HG02884 (cell line): Measurements from ENCODE around the gene ASRGL1.

Experiments
- ATAC-seq: cut with Tn5 transposase; IDR thresholded peaks from one replicate; pipeline ENCODE4 v1.9.1; 2021; ENCODE audit warnings: mild to moderate bottlenecking, moderate library complexity; ENCODE audit not compliant: unreplicated experiment

The ASRGL1 gene

DNA sequence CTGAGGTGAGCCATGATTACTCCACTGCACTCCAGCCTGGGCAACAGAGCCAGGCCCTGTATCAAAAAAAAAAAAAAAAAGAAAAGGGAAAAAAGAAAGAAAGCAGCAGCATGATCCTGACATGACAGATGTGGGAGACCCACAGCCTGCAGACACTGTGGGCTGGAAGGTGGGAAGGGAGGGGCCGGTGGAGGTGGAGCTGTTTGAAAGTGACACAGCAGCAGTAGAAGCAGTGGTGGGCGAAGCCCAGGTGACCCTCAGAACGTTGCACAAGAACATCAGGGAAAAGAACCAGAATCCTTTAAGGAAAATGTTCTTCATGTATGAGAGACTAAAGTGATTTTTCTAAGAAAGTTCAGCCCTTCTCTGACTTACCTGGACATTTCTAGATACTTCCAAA is 55.3 kb downstream of the ASRGL1 start:
- ATAC-seq: no peak

GRCh38 chr11:62393061-62393611 is 55.9 kb downstream of the ASRGL1 start:
- ATAC-seq: no peak

GRCh38 chr11:62393735-62394134 is 56.5 kb downstream of the ASRGL1 start:
- ATAC-seq: no peak

DNA sequence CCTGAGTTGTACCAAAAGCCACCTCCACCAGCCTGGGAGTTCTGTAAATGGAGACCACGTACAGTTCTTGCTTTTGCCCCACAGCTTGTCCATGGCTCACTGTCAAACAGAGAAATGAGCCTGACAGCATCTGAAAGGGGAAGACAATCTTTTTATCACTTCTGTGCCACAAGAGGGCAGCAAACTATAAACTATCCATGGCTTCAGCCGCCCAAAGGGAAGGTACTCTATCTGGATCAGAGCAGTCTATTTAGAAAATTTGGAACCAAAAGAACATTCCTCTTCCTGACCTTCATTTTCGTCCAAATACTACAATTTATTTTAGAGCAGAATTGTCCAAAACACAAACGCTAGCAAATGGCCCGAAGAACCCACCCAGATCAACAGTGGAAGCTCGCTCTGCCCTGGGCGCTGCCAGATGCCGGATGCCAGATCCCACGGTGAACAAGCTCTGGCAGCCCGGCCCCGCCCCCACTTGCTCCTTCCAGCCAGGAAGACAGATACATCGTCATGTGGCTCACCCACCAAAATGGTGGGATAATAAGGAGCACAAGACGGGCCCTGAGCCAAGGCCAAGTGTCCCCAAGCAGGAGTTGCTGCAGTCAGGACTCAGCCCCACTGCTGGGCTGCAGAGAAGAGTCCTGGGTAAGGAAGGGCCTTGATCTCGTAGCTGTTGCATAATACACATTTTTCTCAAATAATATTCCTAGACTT is 57.7 kb downstream of the ASRGL1 start:
- no peak for ATAC-seq

GRCh38 chr11:62395885-62396551 is 58.8 kb downstream of the ASRGL1 start:
- no peak for ATAC-seq

- ATAC-seq: no peak
Observed at GRCh38 chr11:62398011-62398994, 61.1 kb downstream of the ASRGL1 start.

DNA sequence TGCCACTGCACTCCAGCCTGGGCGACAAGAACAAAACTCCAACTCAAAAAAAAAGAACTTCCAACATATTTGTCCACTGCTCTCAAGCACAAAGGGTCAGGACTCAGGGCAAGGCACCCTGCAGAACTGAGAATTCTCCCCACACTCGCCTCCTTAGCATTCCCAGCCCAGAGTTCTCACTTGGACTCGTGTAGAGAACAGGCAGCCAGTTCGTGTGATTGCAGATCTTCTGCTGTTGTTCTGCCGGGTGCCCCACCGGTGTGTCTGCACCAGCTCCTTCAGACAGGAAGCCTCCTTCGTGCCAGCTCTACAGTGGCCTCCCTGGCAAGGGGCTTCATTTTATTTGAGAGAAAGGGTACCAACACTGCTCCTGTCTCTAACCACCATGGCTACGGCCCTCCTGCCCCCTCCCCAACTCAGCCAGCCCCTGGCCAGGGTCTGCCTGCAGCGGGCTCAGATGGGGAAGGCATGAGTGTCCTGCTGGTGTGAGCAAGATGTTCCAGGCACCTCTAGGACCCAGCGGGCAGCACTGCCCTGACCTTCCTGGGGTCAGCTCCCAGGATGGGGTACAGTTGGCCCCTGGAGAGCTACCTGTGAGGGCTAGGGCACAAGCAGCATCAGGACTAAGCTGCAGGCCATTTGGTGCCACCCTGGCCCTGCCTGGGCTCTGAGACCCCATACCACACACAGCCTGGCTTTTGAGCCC is 62.1 kb downstream of the ASRGL1 start:
- no peak for ATAC-seq

- ATAC-seq: no peak
Observed at GRCh38 chr11:62399878-62400266, 62.6 kb downstream of the ASRGL1 start.

GRCh38 chr11:62400281-62400680 is 63.0 kb downstream of the ASRGL1 start:
- ATAC-seq: no peak

- ATAC-seq: no peak
Observed at GRCh38 chr11:62400760-62401159, 63.5 kb downstream of the ASRGL1 start.

DNA sequence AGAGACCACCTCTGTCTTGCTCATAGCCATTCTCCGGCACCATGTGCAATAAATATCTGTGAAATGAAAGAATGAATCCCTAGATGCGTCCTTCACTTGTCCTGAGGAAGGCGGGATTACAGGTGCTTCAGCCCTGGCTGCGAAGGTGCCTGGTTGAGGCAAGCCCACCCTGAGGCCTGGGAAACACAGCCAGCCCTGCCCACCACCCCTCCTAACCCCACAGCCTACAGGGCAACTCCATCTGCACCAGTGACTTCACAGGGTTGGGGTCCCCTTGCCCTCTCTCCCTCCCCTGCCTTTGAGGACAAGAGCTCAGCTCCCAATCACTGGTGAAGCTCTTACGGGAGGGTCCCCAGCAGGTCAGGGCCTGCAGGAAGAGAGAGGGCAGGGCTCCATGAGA is 64.1 kb downstream of the ASRGL1 start:
- no peak for ATAC-seq

DNA sequence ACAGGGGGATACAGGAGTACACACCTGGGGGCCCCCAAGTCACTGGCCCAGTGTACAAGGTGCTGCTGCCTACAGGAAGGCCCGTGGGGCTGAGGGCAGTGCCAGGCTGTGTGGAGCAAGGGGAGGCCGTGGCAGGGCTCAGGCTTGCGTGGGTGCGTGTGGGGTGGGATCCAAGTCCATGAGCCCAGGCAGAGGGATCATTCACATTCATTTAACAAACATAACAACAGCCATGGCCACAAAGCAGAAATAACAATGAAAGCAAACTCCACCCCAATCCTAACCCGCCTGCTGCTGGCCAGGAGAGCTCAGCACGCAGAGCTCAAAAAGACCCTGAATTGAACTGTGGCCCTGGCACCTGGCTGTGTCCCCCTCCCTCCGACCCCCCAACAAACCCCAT is 64.6 kb downstream of the ASRGL1 start:
- no peak for ATAC-seq

GRCh38 chr11:62402226-62402959 is 65.1 kb downstream of the ASRGL1 start:
- no peak for ATAC-seq

DNA sequence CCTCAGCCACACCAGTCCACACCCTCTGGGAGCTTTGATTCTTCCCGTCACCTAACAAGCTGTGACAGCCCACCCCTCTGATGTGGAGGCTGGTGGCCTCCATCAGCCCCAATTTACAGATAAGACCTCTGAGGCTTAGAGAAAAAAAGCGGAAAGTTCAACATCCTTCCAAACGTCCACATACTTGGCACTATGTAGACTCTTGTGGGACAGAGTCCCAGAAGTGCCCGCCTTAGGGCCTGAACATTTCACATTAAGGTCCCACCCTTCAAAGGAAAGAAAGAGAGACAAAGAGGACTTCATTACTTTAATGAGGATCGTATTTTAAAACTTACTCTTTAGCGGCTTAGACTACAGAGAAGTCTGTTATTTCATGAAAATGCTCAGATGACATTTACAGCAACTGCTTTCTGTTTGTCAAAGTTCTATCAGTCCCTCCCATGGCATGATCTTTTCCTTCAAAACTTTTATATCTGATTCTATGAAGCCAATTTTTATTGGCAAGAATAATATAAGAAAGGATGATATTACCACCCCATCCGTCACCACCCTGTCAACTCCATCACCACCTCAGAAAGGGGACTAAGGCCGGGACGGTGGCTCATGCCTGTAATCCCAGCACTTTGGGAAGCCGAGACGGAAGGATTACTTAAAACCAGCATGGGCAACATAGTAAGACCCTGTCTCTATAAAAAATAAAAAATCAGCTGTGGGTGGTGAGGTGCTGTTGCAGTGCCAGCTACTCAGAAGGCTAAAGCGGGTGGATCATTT is 65.9 kb downstream of the ASRGL1 start:
- no peak for ATAC-seq

GRCh38 chr11:62404435-62404834 is 67.2 kb downstream of the ASRGL1 start:
- ATAC-seq: no peak

- no peak for ATAC-seq
Observed at GRCh38 chr11:62404901-62405300, 67.7 kb downstream of the ASRGL1 start.

- ATAC-seq: no peak
Observed at GRCh38 chr11:62406034-62406433, 68.8 kb downstream of the ASRGL1 start.

- no peak for ATAC-seq
Observed at GRCh38 chr11:62409831-62410230, 72.6 kb downstream of the ASRGL1 start.

- no peak for ATAC-seq
Observed at GRCh38 chr11:62410972-62411371, 73.7 kb downstream of the ASRGL1 start.
